GM23338 (cell line): ENCODE results near the gene KRTAP4-8.
"Not testable (repeated sequence)": the region's sequence is repeated elsewhere in the genome, so short reads cannot be mapped to it uniquely, and the experiment has no call there.

Experiments used
- CREB1 ChIP-seq: fragments of 250-450 bp; sonication (Bioruptor Pico); IDR thresholded peaks from 2 replicates; pipeline ENCODE4 v1.5.0; 2020; ENCODE audit warnings: low read depth, mild to moderate bottlenecking, moderate library complexity
- CTCF ChIP-seq, 2 experiments: fragments of 200-600 bp in 1 of 2; sonication (generic) in 1 of 2; conservative IDR thresholded peaks; 2 replicates each; pipeline versions ENCODE4 v1.5.1 to v1.6.1; 2016 to 2017; ENCODE audit warnings: antibody characterized with exemption in 2 of 2, low read depth in 2 of 2, mild to moderate bottlenecking in 2 of 2, moderate library complexity in 1 of 2
- ETS1 ChIP-seq: IDR thresholded peaks from 2 replicates; pipeline ENCODE4 v1.6.1; 2016; ENCODE audit warnings: antibody characterized with exemption
- EZH2 ChIP-seq: fragments of 200-600 bp; sonication (generic); IDR thresholded peaks from one replicate; pipeline ENCODE4 v1.8.0; 2017; ENCODE audit warnings: antibody characterized with exemption, mild to moderate bottlenecking, low read depth; ENCODE audit not compliant: unreplicated experiment
- EZH2phosphoT487 ChIP-seq: fragments of 200-600 bp; sonication (generic); IDR thresholded peaks from one replicate; pipeline ENCODE4 v1.8.1; 2018; ENCODE audit warnings: antibody characterized with exemption; ENCODE audit not compliant: unreplicated experiment
- POLR2AphosphoS5 ChIP-seq: IDR thresholded peaks from 2 replicates; pipeline ENCODE4 v1.6.1; 2016; ENCODE audit warnings: antibody characterized with exemption, low read depth
- REST ChIP-seq: IDR thresholded peaks from one replicate; pipeline ENCODE4 v1.6.1; 2018; ENCODE audit warnings: antibody characterized with exemption; ENCODE audit not compliant: unreplicated experiment
- STAT1 ChIP-seq: IDR thresholded peaks from one replicate; pipeline ENCODE4 v1.6.1; 2016; ENCODE audit warnings: antibody characterized with exemption; ENCODE audit not compliant: unreplicated experiment
- ZNF331 ChIP-seq: fragments of 250-450 bp; sonication (Bioruptor Pico); IDR thresholded peaks from 2 replicates; pipeline ENCODE4 v1.5.0; 2020; ENCODE audit warnings: low read depth, mild to moderate bottlenecking, moderate library complexity
- ZNF462 ChIP-seq: fragments of 250-450 bp; sonication (Bioruptor Pico); IDR thresholded peaks from 2 replicates; pipeline ENCODE4 v1.5.0; 2020; ENCODE audit warnings: mild to moderate bottlenecking, moderate library complexity

GRCh38 chr17:41054556-41054955 is 43.4 kb downstream of the KRTAP4-8 start:
- not testable (repeated sequence) for TF ChIP-seq CTCF (conservative IDR thresholded peaks at IDR 0.05; ENCODE audit: low read depth in 2 of 2); EZH2; ZNF462; ZNF331 (CRISPR knock-in tag); POLR2AphosphoS5; EZH2phosphoT487; STAT1; REST; CREB1 (CRISPR knock-in tag); ETS1
